ENCODE measurements around the gene ANGPTL4.

ANGPTL4 gene

GRCh38 chr19:8391198-8392016, 27.5 kb downstream of the ANGPTL4 start:
- peak; percentile 47 for DNase-seq (ENCODE audit: low read depth)
- TF ChIP-seq CTCF (IDR thresholded peaks at IDR 0.05; ENCODE audit: low read depth, low read length) (no peak), MAX (IDR thresholded peaks at IDR 0.05; ENCODE audit: low read depth, low read length) (no peak), POLR2A (IDR thresholded peaks at IDR 0.05; ENCODE audit: extremely low read depth, insufficient read length) (no peak), MYC (IDR thresholded peaks at IDR 0.05; ENCODE audit: low read depth, low read length) (no peak)
- peak overlapping the region; percentile 63 for H3K4me3 ChIP-seq (ENCODE audit: low read depth, low read length)

GRCh38 chr19:8392017-8392591, 28.1 kb downstream of the ANGPTL4 start:
- no peak overlapping the region for H3K4me3 ChIP-seq (ENCODE audit: low read depth, low read length)
- TF ChIP-seq MAX (IDR thresholded peaks at IDR 0.05; ENCODE audit: low read depth, low read length) (no peak), MYC (IDR thresholded peaks at IDR 0.05; ENCODE audit: low read depth, low read length) (no peak), POLR2A (IDR thresholded peaks at IDR 0.05; ENCODE audit: extremely low read depth, insufficient read length) (no peak), CTCF (IDR thresholded peaks at IDR 0.05; ENCODE audit: low read depth, low read length) (no peak)
- DNase-seq (ENCODE audit: low read depth), result no peak

GRCh38 chr19:8393192-8393870, 29.4 kb downstream of the ANGPTL4 start:
- peak; percentile 25 for DNase-seq (ENCODE audit: low read depth)
- TF ChIP-seq MYC (IDR thresholded peaks at IDR 0.05; ENCODE audit: low read depth, low read length), result no peak
- no peak for TF ChIP-seq MAX (IDR thresholded peaks at IDR 0.05; ENCODE audit: low read depth, low read length)
- TF ChIP-seq CTCF (IDR thresholded peaks at IDR 0.05; ENCODE audit: low read depth, low read length), result no peak
- no peak for TF ChIP-seq POLR2A (IDR thresholded peaks at IDR 0.05; ENCODE audit: extremely low read depth, insufficient read length)
- no peak overlapping the region for H3K4me3 ChIP-seq (ENCODE audit: low read depth, low read length)

- DNase-seq (ENCODE audit: low read depth), result peak; percentile 12
- TF ChIP-seq POLR2A (IDR thresholded peaks at IDR 0.05; ENCODE audit: extremely low read depth, insufficient read length) (no peak), MYC (IDR thresholded peaks at IDR 0.05; ENCODE audit: low read depth, low read length) (no peak), MAX (IDR thresholded peaks at IDR 0.05; ENCODE audit: low read depth, low read length) (no peak), CTCF (IDR thresholded peaks at IDR 0.05; ENCODE audit: low read depth, low read length) (no peak)
- H3K4me3 ChIP-seq (ENCODE audit: low read depth, low read length), result no peak overlapping the region
Observed at GRCh38 chr19:8393871-8394250, 29.9 kb downstream of the ANGPTL4 start.

- H3K4me3 ChIP-seq (ENCODE audit: low read depth, low read length), result no peak overlapping the region
- peak; percentile 34 for DNase-seq (ENCODE audit: low read depth)
- TF ChIP-seq MYC (IDR thresholded peaks at IDR 0.05; ENCODE audit: low read depth, low read length) (no peak), POLR2A (IDR thresholded peaks at IDR 0.05; ENCODE audit: extremely low read depth, insufficient read length) (no peak)
Observed at GRCh38 chr19:8395621-8396082, 31.7 kb downstream of the ANGPTL4 start.

GRCh38 chr19:8396185-8396562, 32.2 kb downstream of the ANGPTL4 start:
- H3K4me3 ChIP-seq (ENCODE audit: low read depth, low read length), result no peak overlapping the region
- DNase-seq (ENCODE audit: low read depth), result no peak
- TF ChIP-seq POLR2A (IDR thresholded peaks at IDR 0.05; ENCODE audit: extremely low read depth, insufficient read length) (no peak), CTCF (IDR thresholded peaks at IDR 0.05; ENCODE audit: low read depth, low read length) (no peak), MYC (IDR thresholded peaks at IDR 0.05; ENCODE audit: low read depth, low read length) (no peak), MAX (IDR thresholded peaks at IDR 0.05; ENCODE audit: low read depth, low read length) (no peak)
